Pancreas (tissue), 10 donors: Measurements from ENCODE around the gene GTPBP3. TPM values are rescaled to one million over a fixed set of nuclear protein-coding genes. Genes with fewer than 3 reads are reported as not detected.

ENCODE experiments used
- ATAC-seq, 4 donors: fragments of 200-7000 bp; cut with Tn5 transposase; one replicate each; pipeline versions ENCODE4 v1.8.0 to v1.9.1; 2020; ENCODE audit warnings: mild to moderate bottlenecking in 4 of 4, moderate library complexity in 4 of 4
- DNase-seq, 6 donors: peaks; one replicate each; pipeline ENCODE4 v3.0.0-alpha.2; 2020
- FAIRE-seq: peaks from 2 replicates; lab custom pipeline; 2012; peaks lifted over from hg19 to GRCh38; lab: Jason Lieb, UNC
- H3K27ac ChIP-seq, 4 donors: fragments of 200-600 bp; sonication (generic); 1 replicate in 3 of 4; 2 replicates in 1 of 4; pipeline versions ENCODE4 v1.5.0 to v1.8.0; 2020
- H3K27me3 ChIP-seq, 4 donors: fragments of 200-600 bp; one replicate each; pipeline ENCODE4 v1.8.0; 2021
- H3K36me3 ChIP-seq, 3 donors: fragments of 200-600 bp; sonication (generic) in 1 of 3; one replicate each; pipeline versions ENCODE4 v1.5.0 to v1.8.0; 2020 to 2021
- H3K4me1 ChIP-seq, 3 donors: fragments of 200-600 bp; one replicate each; pipeline ENCODE4 v1.8.0; 2021
- H3K4me3 ChIP-seq, 4 donors: fragments of 200-600 bp; sonication (generic) in 2 of 4; one replicate each; pipeline versions ENCODE4 v1.5.0 to v1.8.0; 2020 to 2021
- H3K9me3 ChIP-seq, 4 donors: fragments of 200-600 bp; one replicate each; pipeline ENCODE4 v1.8.0; 2021
- CTCF ChIP-seq, 4 donors: fragments of 200-600 bp; sonication (generic) in 3 of 4; IDR thresholded peaks; one replicate each; pipeline versions ENCODE4 v1.5.0 to v1.8.0; 2021; ENCODE audit warnings: antibody characterized with exemption in 4 of 4
- WGBS, 2 donors: extraction: QIAGEN DNeasy Blood & Tissue Kit; methylation state at CpG; one replicate each; pipeline ENCODE4 v1.1.7; 2013; 5-methylcytosine and 5-hydroxymethylcytosine counted together
- intact Hi-C, 3 donors: fragments of 100-400 bp; cut with DNase I; formaldehyde crosslinking; loops; one replicate each; pipeline versions ENCODE4 v1.11.1 to v1.14.2; 2022
- polyA plus RNA-seq, 2 donors: library from polyadenylated mRNA; stranded (reverse); fragments of 200-250 nt; gene quantifications; one replicate each; pipeline ENCODE4 v1.2.3, GENCODE V29; 2013
- total RNA-seq, 6 donors: library from RNA; stranded (reverse); fragmentation: NEBNext Ultra II Directional in 4 of 6; extraction: Animal tissue kit (Norgen Biotek cat#: 25700) in 4 of 6; gene quantifications; one replicate each; pipeline versions ENCODE4 v1.2.1 to v1.2.4, GENCODE V29; 2021 to 2023
- donor health status: healthy with polysubstance abuse.
- donor health status: DM: no; HTN: no; CAD: no; lungs with moderate emphysema.
- donor health status: DM: no; HTN: no; CAD: no.
- donor health status: control.
- donor health status: control.
- donor health status: Bipolar disorder and iron deficiency.
- donor health status: DM: yes; HTN: yes; CAD: no.
- donor health status: DM: no; HTN: no; CAD: no.
- donor health status: DM: no; HTN: no; CAD: no.
- donor health status: DM: yes; HTN: yes; CAD: no.

The GTPBP3 gene
- total and polyA plus RNA-seq, 8 donors, result 9.1 to 28.2 (median 12.7) TPM

- no peaks in the 10 kb centered on the region for H3K9me3 ChIP-seq
- H3K27ac ChIP-seq, result no peak overlapping the region
- no peak for DNase-seq
- 90 to 95% methylated on average over 15 of the region's 15 CpGs for WGBS, 2 donors
- H3K4me3 ChIP-seq, result no peak overlapping the region
- intact Hi-C loops, result no loop called here
- peaks cover 0 to 7% (median 4%) of the 10 kb centered on the region in 3 donors for H3K4me1 ChIP-seq
- no peaks in the 10 kb centered on the region for H3K27me3 ChIP-seq
- no peak for ATAC-seq
- no peak for FAIRE-seq
- TF ChIP-seq CTCF (IDR thresholded peaks at IDR 0.05), result no peak
- no peaks in the 10 kb centered on the region for H3K36me3 ChIP-seq
Measured at GRCh38 chr19:17341386-17341785, 4.0 kb downstream of the GTPBP3 start.

GRCh38 chr19:17341845-17342244, 4.5 kb downstream of the GTPBP3 start:
- ATAC-seq (no peak), FAIRE-seq (no peak), DNase-seq (no peak)
- Histone ChIP-seq H3K9me3 (no peaks in the 10 kb centered on the region), H3K27ac (no peak overlapping the region), H3K4me1 (peaks cover 0 to 6% (median 4%) of the 10 kb centered on the region in 3 donors), H3K36me3 (no peaks in the 10 kb centered on the region), H3K27me3 (no peaks in the 10 kb centered on the region), H3K4me3 (no peak overlapping the region)
- WGBS, 2 donors, result 80 to 81% methylated on average over 7 of the region's 7 CpGs
- intact Hi-C loops, result no loop called here
- TF ChIP-seq CTCF (IDR thresholded peaks at IDR 0.05), result no peak

GRCh38 chr19:17346109-17346671, 8.8 kb downstream of the GTPBP3 start:
- peak; percentile 93 to 95 (median 94) for TF ChIP-seq CTCF (IDR thresholded peaks at IDR 0.05)
- Histone ChIP-seq H3K27me3 (no peaks in the 10 kb centered on the region), H3K27ac (no peak overlapping the region), H3K4me1 (no peaks in the 10 kb centered on the region), H3K36me3 (no peaks in the 10 kb centered on the region), H3K9me3 (no peaks in the 10 kb centered on the region), H3K4me3 (no peak overlapping the region)
- peak; percentile 79 to 97 (median 93) for ATAC-seq
- intact Hi-C loops, result loop anchor here in 1 of 3 donors (5.0 kb wide), 1 partner anchor 121 kb away; no protein-coding TSS in a partner anchor
- 14 to 19% methylated on average over 17 to 24 of the region's 24 CpGs for WGBS, 2 donors
- no peak for FAIRE-seq
- peak in 5 of 6 donors; percentile 51 to 91 (median 74) for DNase-seq

- peak in 2 of 4 donors; percentile 30 to 32 for ATAC-seq
- H3K27me3 ChIP-seq, result no peaks in the 10 kb centered on the region
- no peak for TF ChIP-seq CTCF (IDR thresholded peaks at IDR 0.05)
- FAIRE-seq, result no peak
- H3K4me1 ChIP-seq, result no peaks in the 10 kb centered on the region
- H3K9me3 ChIP-seq, result no peaks in the 10 kb centered on the region
- no peak overlapping the region for H3K27ac ChIP-seq
- no peaks in the 10 kb centered on the region for H3K36me3 ChIP-seq
- WGBS, 2 donors, result 26 to 51% methylated on average over 6 of the region's 6 CpGs
- DNase-seq, result no peak
- intact Hi-C loops, result loop anchor here in 1 of 3 donors (5.0 kb wide), 1 partner anchor 120 kb away; no protein-coding TSS in a partner anchor
- H3K4me3 ChIP-seq, result no peak overlapping the region
Measured at GRCh38 chr19:17347361-17347760, 10.0 kb downstream of the GTPBP3 start.

- Histone ChIP-seq H3K9me3 (no peaks in the 10 kb centered on the region), H3K4me3 (no peak overlapping the region), H3K36me3 (no peaks in the 10 kb centered on the region), H3K27ac (peak overlapping the region in 1 of 4 donors; percentile 22), H3K4me1 (no peaks in the 10 kb centered on the region), H3K27me3 (no peaks in the 10 kb centered on the region)
- FAIRE-seq (no peak), DNase-seq (no peak), ATAC-seq (no peak)
- WGBS, 2 donors, result 63 to 65% methylated on average over 2 of the region's 2 CpGs
- intact Hi-C loops, result loop anchor here in 1 of 3 donors (5.0 kb wide), 1 partner anchor 119 kb away; no protein-coding TSS in a partner anchor
- no peak for TF ChIP-seq CTCF (IDR thresholded peaks at IDR 0.05)
Measured at GRCh38 chr19:17347877-17348276, 10.5 kb downstream of the GTPBP3 start.
